H9 (cell line): ENCODE results near the gene RPUSD3. TPM values are rescaled to one million over a fixed set of nuclear protein-coding genes. Genes with fewer than 3 reads are reported as not detected.

ENCODE experiments used
- DNase-seq: peaks from one replicate; pipeline ENCODE4 v3.0.0-alpha.2; 2017
- H2AFZ ChIP-seq: one replicate; pipeline ENCODE4 v1.6.1; 2013; ENCODE audit warnings: mild to moderate bottlenecking, low read length, control low read depth, moderate library complexity
- H2AK5ac ChIP-seq: 2 replicates; pipeline ENCODE4 v1.6.1; 2013; ENCODE audit warnings: low read length, control low read depth, mixed read lengths; ENCODE audit not compliant: insufficient read length
- H2BK120ac ChIP-seq: one replicate; pipeline ENCODE4 v1.6.1; 2013; ENCODE audit warnings: low read depth, mild to moderate bottlenecking, low read length, control low read depth, inconsistent platforms; ENCODE audit not compliant: poor library complexity, severe bottlenecking
- H2BK12ac ChIP-seq: 2 replicates; pipeline ENCODE4 v1.6.1; 2013; ENCODE audit warnings: low read length, control low read depth, mixed read lengths, low read depth; ENCODE audit not compliant: insufficient read length
- H2BK15ac ChIP-seq: 2 replicates; pipeline ENCODE4 v1.6.1; 2013; ENCODE audit warnings: low read depth, low read length, control low read depth
- H2BK20ac ChIP-seq: one replicate; pipeline ENCODE4 v1.6.1; 2013; ENCODE audit warnings: low read depth, mild to moderate bottlenecking, low read length, control low read depth, inconsistent platforms; ENCODE audit not compliant: poor library complexity, severe bottlenecking
- H2BK5ac ChIP-seq: 2 replicates; pipeline ENCODE4 v1.6.1; 2013; ENCODE audit warnings: low read length, control low read depth, mixed read lengths; ENCODE audit not compliant: insufficient read length
- H3K14ac ChIP-seq: 2 replicates; pipeline ENCODE4 v1.6.1; 2013; ENCODE audit warnings: low read length, control low read depth; ENCODE audit not compliant: insufficient read depth
- H3K18ac ChIP-seq: 2 replicates; pipeline ENCODE4 v1.6.1; 2013; ENCODE audit warnings: low read depth, mild to moderate bottlenecking, mixed read lengths, low read length, control low read depth; ENCODE audit not compliant: insufficient read length
- H3K23ac ChIP-seq: 2 replicates; pipeline ENCODE4 v1.6.1; 2013; ENCODE audit warnings: low read length, control low read depth, mixed read lengths, low read depth; ENCODE audit not compliant: insufficient read length
- H3K23me2 ChIP-seq: 2 replicates; pipeline ENCODE4 v1.6.1; 2013; ENCODE audit warnings: low read depth, mild to moderate bottlenecking, mixed read lengths, low read length, control low read depth; ENCODE audit not compliant: insufficient read length, poor library complexity, severe bottlenecking
- H3K27ac ChIP-seq: 2 replicates; pipeline ENCODE4 v1.5.1; 2013; ENCODE audit warnings: low read length, control low read depth, mixed read lengths, low read depth; ENCODE audit not compliant: insufficient read length
- H3K27me3 ChIP-seq: 2 replicates; pipeline ENCODE4 v1.6.1; 2013; ENCODE audit warnings: low read length, control low read depth, inconsistent platforms; ENCODE audit not compliant: insufficient read depth
- H3K4ac ChIP-seq: 2 replicates; pipeline ENCODE4 v1.6.1; 2013; ENCODE audit warnings: low read depth, mild to moderate bottlenecking, control low read depth, inconsistent platforms, low read length, moderate library complexity
- H3K4me1 ChIP-seq: 2 replicates; pipeline ENCODE4 v1.6.1; 2013; ENCODE audit warnings: low read length, control low read depth, inconsistent platforms; ENCODE audit not compliant: insufficient read depth
- H3K4me2 ChIP-seq: 2 replicates; pipeline ENCODE4 v1.6.1; 2013; ENCODE audit warnings: low read length, control low read depth, mixed read lengths; ENCODE audit not compliant: insufficient read length, insufficient read depth
- H3K56ac ChIP-seq: 2 replicates; pipeline ENCODE4 v1.6.1; 2013; ENCODE audit warnings: low read depth, mild to moderate bottlenecking, mixed read lengths, low read length, control low read depth; ENCODE audit not compliant: insufficient read length
- H3K79me1 ChIP-seq: 2 replicates; pipeline ENCODE4 v1.6.1; 2013; ENCODE audit warnings: low read depth, mild to moderate bottlenecking, moderate library complexity, low read length, control low read depth, inconsistent platforms; ENCODE audit not compliant: insufficient read depth, poor library complexity, severe bottlenecking
- H3K79me2 ChIP-seq: 2 replicates; pipeline ENCODE4 v1.6.1; 2013; ENCODE audit warnings: low read length, control low read depth, inconsistent platforms; ENCODE audit not compliant: insufficient read depth
- H3K9ac ChIP-seq: 2 replicates; pipeline ENCODE4 v1.6.1; 2013; ENCODE audit warnings: low read length, control low read depth, mixed read lengths; ENCODE audit not compliant: insufficient read length; ENCODE audit errors: extremely low read depth
- H3K9me3 ChIP-seq: one replicate; pipeline ENCODE4 v1.6.1; 2013; ENCODE audit warnings: low read depth, low read length, inconsistent platforms; ENCODE audit not compliant: control insufficient read depth
- H3T11ph ChIP-seq: one replicate; pipeline ENCODE4 v1.6.1; 2013; ENCODE audit warnings: mild to moderate bottlenecking, low read length, control low read depth, inconsistent platforms
- H4K20me1 ChIP-seq: one replicate; pipeline ENCODE4 v1.6.1; 2013; ENCODE audit not compliant: control insufficient read depth, insufficient read length, insufficient read depth
- H4K5ac ChIP-seq: 2 replicates; pipeline ENCODE4 v1.6.1; 2013; ENCODE audit warnings: low read depth, mild to moderate bottlenecking, mixed read lengths, low read length, control low read depth; ENCODE audit not compliant: insufficient read length
- H4K8ac ChIP-seq: replicated peaks from 2 replicates; pipeline ENCODE4 v1.6.1; 2013; ENCODE audit warnings: low read length, control low read depth, mixed read lengths, low read depth; ENCODE audit not compliant: insufficient read length
- H4K91ac ChIP-seq: 2 replicates; pipeline ENCODE4 v1.6.1; 2013; ENCODE audit warnings: low read depth, mild to moderate bottlenecking, moderate library complexity, mixed read lengths, low read length, control low read depth; ENCODE audit not compliant: insufficient read length
- H3K27ac Mint-ChIP-seq, 3 experiments: 2 replicates in 2 of 3; 3 replicates in 1 of 3; pipeline ENCODE4 v1.8.0; 2020 to 2021; ENCODE audit warnings: mixed read lengths in 3 of 3, mild to moderate bottlenecking in 1 of 3, moderate library complexity in 1 of 3
- H3K27me3 Mint-ChIP-seq: 2 replicates; pipeline ENCODE4 v1.8.0; 2021; ENCODE audit warnings: low read depth, mild to moderate bottlenecking, moderate library complexity, mixed read lengths
- H3K36me3 Mint-ChIP-seq, 3 experiments: 2 replicates in 2 of 3; 3 replicates in 1 of 3; pipeline ENCODE4 v1.8.0; 2020 to 2021; ENCODE audit warnings: low read depth in 3 of 3, mixed read lengths in 3 of 3; ENCODE audit not compliant: insufficient read depth in 1 of 3
- H3K4me1 Mint-ChIP-seq, 2 experiments: 2 replicates each; pipeline ENCODE4 v1.8.0; 2020; ENCODE audit warnings: mixed read lengths in 2 of 2
- H3K4me3 Mint-ChIP-seq, 2 experiments: 2 replicates in 1 of 2; 3 replicates in 1 of 2; pipeline ENCODE4 v1.8.0; 2020 to 2021; ENCODE audit warnings: mild to moderate bottlenecking in 2 of 2, mixed read lengths in 2 of 2, moderate library complexity in 1 of 2
- H3K9me3 Mint-ChIP-seq, 2 experiments: 2 replicates in 1 of 2; 3 replicates in 1 of 2; pipeline ENCODE4 v1.8.0; 2020; ENCODE audit warnings: mild to moderate bottlenecking in 2 of 2, mixed read lengths in 2 of 2, moderate library complexity in 1 of 2
- CTCF ChIP-seq: fragments of 200-600 bp; sonication (generic); conservative IDR thresholded peaks from 3 replicates; pipeline ENCODE4 v1.8.0; 2021; ENCODE audit warnings: antibody characterized with exemption, mild to moderate bottlenecking
- WGBS: extraction: QIAGEN DNeasy Blood & Tissue Kit; methylation state at CpG from one replicate; pipeline ENCODE4 v1.1.7; 2013; ENCODE audit warnings: missing lambda C conversion rate, low lambda C conversion rate, mixed read lengths; ENCODE audit not compliant: insufficient read length; ENCODE audit errors: extremely low coverage; 5-methylcytosine and 5-hydroxymethylcytosine counted together
- total RNA-seq: library from RNA; stranded (reverse); gene quantifications from 2 replicates; pipeline ENCODE4 v1.2.1, GENCODE V29; 2021

The RPUSD3 gene
- total RNA-seq, 1 experiment from 2014 or later: 59.5 TPM

- Mint-ChIP-seq H3K4me3 (peak overlapping the region; percentile 71 to 86), H3K36me3 (peaks cover 2 to 18% (median 13%) of the 10 kb centered on the region in 3 experiments; a peak in 6 of 7 replicates), H3K4me1 (peaks cover 20 to 23% of the 10 kb centered on the region in 2 experiments), H3K27ac (no peak overlapping the region), H3K9me3 (no peaks in the 10 kb centered on the region), H3K27me3 (peaks cover 16% of the 10 kb centered on the region)
- Histone ChIP-seq H4K20me1 (no peaks in the 10 kb centered on the region), H3K14ac (no peak overlapping the region), H3T11ph (no peak overlapping the region), H3K23ac (no peak overlapping the region), H2BK12ac (no peak overlapping the region), H2AFZ (no peak overlapping the region), H3K9ac (no peak overlapping the region), H2BK5ac (no peak overlapping the region), H3K56ac (no peak overlapping the region), H3K4ac (no peak overlapping the region), H4K5ac (no peak overlapping the region), H3K79me2 (no peaks in the 10 kb centered on the region), H3K4me2 (peak overlapping the region; percentile 70), H4K91ac (no peak overlapping the region), H2BK20ac (no peak overlapping the region), H3K18ac (no peak overlapping the region), H4K8ac (no peak overlapping the region), H3K9me3 (no peaks in the 10 kb centered on the region), H3K27ac (no peak overlapping the region), H3K4me1 (no peaks in the 10 kb centered on the region), H2BK120ac (no peak overlapping the region), H3K23me2 (peaks cover 7% of the 10 kb centered on the region), H3K79me1 (no peaks in the 10 kb centered on the region), H2AK5ac (no peak overlapping the region), H2BK15ac (no peak overlapping the region), H3K27me3 (no peaks in the 10 kb centered on the region)
- no CpG with 5 or more reads among the region's 18 CpGs for WGBS
- no peak for TF ChIP-seq CTCF
- peak; percentile 62 for DNase-seq
Observed at GRCh38 chr3:9810433-9810770, 33.4 kb downstream of the RPUSD3 start.
